IMR-90 (cell line): ENCODE data around the gene THOC6. TPM values are rescaled to one million over a fixed set of nuclear protein-coding genes. Genes with fewer than 3 reads are reported as not detected.
A peak's percentile ranks its signal among the peaks of the same experiment; 100 is the strongest.

ENCODE experiments used
- ATAC-seq: fragments of 200-7000 bp; cut with Tn5 transposase; 2 replicates; pipeline ENCODE4 v1.9.1; 2020; ENCODE audit warnings: low read depth, mild to moderate bottlenecking, moderate library complexity
- BruUV-seq: library from RNA; stranded (reverse); fragments of 400-500 nt; replicated peaks from 2 replicates; lab custom pipeline; 2021; lab: Mats Ljungman, UMichigan
- CTCF ChIA-PET: fragments of 300-600 bp; formaldehyde crosslinking; extraction: SDS; loops from one replicate; lab custom pipeline; 2021; ENCODE audit warnings: antibody characterized with exemption; lab: Yijun Ruan, JAX
- POLR2A ChIA-PET: fragments of 300-600 bp; sonication (Branson Sonifier 250); formaldehyde crosslinking; loops from one replicate; lab custom pipeline; 2022; ENCODE audit warnings: antibody characterized with exemption; ENCODE audit not compliant: unreplicated experiment; lab: Charles Lee
- DNase-seq: peaks from one replicate; pipeline ENCODE4 v3.0.0; 2013
- H2AFZ ChIP-seq: replicated peaks from 2 replicates; pipeline ENCODE3; 2013; ENCODE audit warnings: low read length, mild to moderate bottlenecking; ENCODE audit not compliant: poor library complexity
- H2AK5ac ChIP-seq: 2 replicates; pipeline ENCODE4 v1.6.1; 2013; ENCODE audit warnings: low read depth, low read length, inconsistent platforms
- H2AK9ac ChIP-seq: replicated peaks from 2 replicates; pipeline ENCODE3; 2013; ENCODE audit warnings: mild to moderate bottlenecking, low read depth, low read length, moderate library complexity; ENCODE audit not compliant: poor library complexity
- H2BK120ac ChIP-seq: 2 replicates; pipeline ENCODE4 v1.6.1; 2013; ENCODE audit warnings: low read depth, low read length, inconsistent platforms
- H2BK15ac ChIP-seq: 3 replicates; pipeline ENCODE4 v1.6.1; 2013; ENCODE audit warnings: low read depth, low read length, inconsistent platforms
- H2BK20ac ChIP-seq: 2 replicates; pipeline ENCODE4 v1.6.1; 2013; ENCODE audit warnings: low read depth, mild to moderate bottlenecking, inconsistent platforms, low read length, moderate library complexity
- H2BK5ac ChIP-seq: 2 replicates; pipeline ENCODE4 v1.6.1; 2013; ENCODE audit warnings: mild to moderate bottlenecking, low read depth, low read length, inconsistent platforms; ENCODE audit not compliant: poor library complexity, severe bottlenecking
- H3K14ac ChIP-seq: replicated peaks from 2 replicates; pipeline ENCODE4 v1.6.1; 2013; ENCODE audit warnings: low read depth, low read length, inconsistent platforms
- H3K18ac ChIP-seq: 2 replicates; pipeline ENCODE4 v1.6.1; 2013; ENCODE audit warnings: low read depth, low read length, control low read depth
- H3K23ac ChIP-seq: 2 replicates; pipeline ENCODE4 v1.6.1; 2013; ENCODE audit warnings: low read depth, low read length, inconsistent platforms
- H3K27ac ChIP-seq: 2 replicates; pipeline ENCODE4 v1.5.1; 2013; ENCODE audit warnings: mild to moderate bottlenecking, control low read depth, low read length; ENCODE audit not compliant: insufficient read depth
- H3K27me3 ChIP-seq: 2 replicates; pipeline ENCODE4 v1.6.1; 2013; ENCODE audit warnings: low read length; ENCODE audit not compliant: control insufficient read depth, insufficient read depth
- H3K36me3 ChIP-seq: 2 replicates; pipeline ENCODE4 v1.6.1; 2013; ENCODE audit warnings: low read length, mixed read lengths; ENCODE audit not compliant: control insufficient read depth, insufficient read depth
- H3K4ac ChIP-seq: 2 replicates; pipeline ENCODE4 v1.6.1; 2013; ENCODE audit warnings: low read depth, low read length, inconsistent platforms
- H3K4me1 ChIP-seq: 2 replicates; pipeline ENCODE4 v1.6.1; 2013; ENCODE audit warnings: low read length, mixed read lengths; ENCODE audit not compliant: control insufficient read depth, insufficient read depth
- H3K4me2 ChIP-seq: 2 replicates; pipeline ENCODE4 v1.6.1; 2013; ENCODE audit warnings: low read depth, mild to moderate bottlenecking, control low read depth, low read length, moderate library complexity
- H3K4me3 ChIP-seq: 2 replicates; pipeline ENCODE4 v1.5.1; 2013; ENCODE audit warnings: low read depth, mild to moderate bottlenecking, control low read depth, low read length, moderate library complexity; ENCODE audit not compliant: insufficient read depth
- H3K56ac ChIP-seq: 2 replicates; pipeline ENCODE4 v1.6.1; 2013; ENCODE audit warnings: low read length, inconsistent platforms; ENCODE audit not compliant: insufficient read depth; ENCODE audit errors: extremely low read depth
- H3K79me1 ChIP-seq, 2 experiments: 2 replicates each; pipeline ENCODE4 v1.6.1; 2013; ENCODE audit warnings: low read length in 2 of 2, inconsistent platforms in 1 of 2, low read depth in 1 of 2
- H3K9ac ChIP-seq: 2 replicates; pipeline ENCODE4 v1.6.1; 2013; ENCODE audit warnings: low read depth, low read length, control low read depth
- H3K9me1 ChIP-seq: 2 replicates; pipeline ENCODE4 v1.6.1; 2013; ENCODE audit warnings: low read length, inconsistent platforms; ENCODE audit not compliant: insufficient read depth
- H3K9me3 ChIP-seq: 2 replicates; pipeline ENCODE4 v1.6.1; 2013; ENCODE audit warnings: low read length; ENCODE audit not compliant: control insufficient read depth, insufficient read depth
- H4K20me1 ChIP-seq: 2 replicates; pipeline ENCODE4 v1.6.1; 2013; ENCODE audit warnings: low read length, inconsistent platforms; ENCODE audit not compliant: insufficient read depth
- H4K5ac ChIP-seq: 2 replicates; pipeline ENCODE4 v1.6.1; 2013; ENCODE audit warnings: mild to moderate bottlenecking, low read depth, low read length, control low read depth
- H4K8ac ChIP-seq, 2 experiments: 2 replicates each; pipeline ENCODE4 v1.6.1; 2013; ENCODE audit warnings: low read depth in 2 of 2, low read length in 2 of 2, control low read depth in 1 of 2, inconsistent platforms in 1 of 2
- H4K91ac ChIP-seq: 2 replicates; pipeline ENCODE4 v1.6.1; 2013; ENCODE audit warnings: low read depth, low read length, inconsistent platforms; ENCODE audit not compliant: insufficient read depth
- RFX5 ChIP-seq: IDR thresholded peaks from 2 replicates; pipeline ENCODE4 v1.8.0; 2012; ENCODE audit warnings: low read depth, mild to moderate bottlenecking, low read length, moderate library complexity
- WGBS, 2 experiments: methylation state at CpG; one replicate each; pipeline versions ENCODE4 v1.1.5 to v1.1.7; 2013; ENCODE audit warnings: missing lambda C conversion rate in 2 of 2; ENCODE audit not compliant: insufficient read length in 1 of 2; ENCODE audit errors: extremely low coverage in 2 of 2; 5-methylcytosine and 5-hydroxymethylcytosine counted together
- dilution Hi-C: fragments of 300-500 bp; cut with HindIII; formaldehyde crosslinking; loops from one replicate; pipeline ENCODE4 v1.14.3; 2018; ENCODE audit warnings: low sequenced_read_pairs; ENCODE audit not compliant: unreplicated experiment
- in situ Hi-C: fragments of 300-500 bp; cut with MboI; formaldehyde crosslinking; loops from 3 replicates; pipeline ENCODE4 v1.14.3; 2019; ENCODE audit warnings: low sequenced_read_pairs, inconsistent platforms, mixed read lengths
- intact Hi-C: fragments of 100-400 bp; cut with micrococcal nuclease; formaldehyde crosslinking; loops from 2 replicates; pipeline ENCODE4 v1.10.0; 2022
- polyA plus RNA-seq, 3 experiments: library from polyadenylated mRNA; depleted of rRNA; stranded (reverse); fragments of >200 nt; gene quantifications; 2 replicates each; pipeline ENCODE4 v1.2.3, GENCODE V29; 2012; ENCODE audit warnings: low replicate concordance in 1 of 3
- total RNA-seq: library from RNA; depleted of rRNA; stranded (reverse); fragments of >200 nt; gene quantifications from 2 replicates; pipeline ENCODE4 v1.2.3, GENCODE V29; 2012

Gene THOC6
- total and polyA plus RNA-seq, 2 of the 4 experiments (the other 2 are of a cell fraction) = 16.8 to 23.1 TPM

DNA sequence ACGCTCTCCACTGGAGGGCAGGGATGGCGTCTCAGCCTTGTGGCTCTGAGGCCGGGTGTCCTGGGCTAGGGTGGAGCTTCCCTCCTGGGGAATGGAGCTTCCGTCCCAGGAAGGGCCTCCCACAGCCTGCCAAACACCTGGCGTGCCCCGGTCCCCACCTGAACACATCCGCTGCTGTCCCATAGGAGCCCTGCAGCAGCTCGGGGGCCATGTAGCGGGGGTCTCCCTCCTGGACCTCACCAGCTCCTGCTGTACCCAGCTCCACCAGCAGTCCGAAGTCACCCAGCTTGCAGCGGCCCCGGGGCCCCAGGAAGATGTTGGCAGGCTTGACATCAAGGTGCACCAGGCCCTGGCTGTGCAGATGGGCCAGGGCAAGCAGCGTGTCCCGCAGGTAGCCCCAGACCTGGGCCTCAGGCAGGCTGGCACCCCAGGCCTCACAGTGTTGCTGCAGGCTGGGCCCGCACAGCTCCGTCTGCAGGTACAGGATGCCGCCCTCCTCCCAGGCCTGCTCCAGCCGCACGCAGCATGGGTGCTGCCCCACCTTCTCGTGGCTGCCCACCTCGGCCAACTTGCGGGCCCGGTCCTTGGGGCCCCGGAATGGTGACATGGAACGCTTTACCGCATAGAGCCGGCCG, 48.6 kb upstream of the THOC6 start:
- CTCF ChIA-PET = no interaction called here
- in situ Hi-C loops = no loop called here
- WGBS, 2 experiments = 90% methylated on average over 6 of the region's 28 CpGs; no CpG with 5 or more reads in 1 of the 2 experiments

More for the DNA sequence above, 48.6 kb upstream of the THOC6 start:
- Histone ChIP-seq H2BK20ac (no peak overlapping the region), H3K4me1 (peaks cover under 1% of the 10 kb centered on the region; the same call in 1 of the 2 replicates), H3K56ac (no peak overlapping the region), H3K4me2 (no peak overlapping the region), H4K5ac (no peak overlapping the region), H3K9me1 (peaks cover 8% of the 10 kb centered on the region), H2BK120ac (no peak overlapping the region), H3K27me3 (no peaks in the 10 kb centered on the region), H3K23ac (no peak overlapping the region), H4K91ac (no peak overlapping the region), H3K4me3 (no peak overlapping the region), H3K4ac (no peak overlapping the region), H2AK9ac (peak overlapping the region; percentile 42), H2AFZ (peak overlapping the region; percentile 33), H2BK5ac (no peak overlapping the region), H3K27ac (no peak overlapping the region), H2AK5ac (no peak overlapping the region), H4K8ac (no peak overlapping the region), H4K20me1 (peaks cover 18% of the 10 kb centered on the region), H3K18ac (no peak overlapping the region), H2BK15ac (no peak overlapping the region), H3K79me1 (peaks cover 19 to 29% of the 10 kb centered on the region in 2 experiments), H3K36me3 (peaks cover 2% of the 10 kb centered on the region; the same call in 1 of the 2 replicates), H3K9ac (no peak overlapping the region), H3K9me3 (no peaks in the 10 kb centered on the region), H3K14ac (no peak overlapping the region)
- DNase-seq (no peak), ATAC-seq (no peak)
- dilution Hi-C loops = no loop called here
- TF ChIP-seq RFX5 = no peak
- intact Hi-C loops = no loop called here
- BruUV-seq = no TSS peak
- POLR2A ChIA-PET = no interaction called here
